ENCODE measurements around the gene TPSB2.
"Not testable (repeated sequence)": the region's sequence is repeated elsewhere in the genome, so short reads cannot be mapped to it uniquely, and the experiment has no call there.

TPSB2 gene

DNA sequence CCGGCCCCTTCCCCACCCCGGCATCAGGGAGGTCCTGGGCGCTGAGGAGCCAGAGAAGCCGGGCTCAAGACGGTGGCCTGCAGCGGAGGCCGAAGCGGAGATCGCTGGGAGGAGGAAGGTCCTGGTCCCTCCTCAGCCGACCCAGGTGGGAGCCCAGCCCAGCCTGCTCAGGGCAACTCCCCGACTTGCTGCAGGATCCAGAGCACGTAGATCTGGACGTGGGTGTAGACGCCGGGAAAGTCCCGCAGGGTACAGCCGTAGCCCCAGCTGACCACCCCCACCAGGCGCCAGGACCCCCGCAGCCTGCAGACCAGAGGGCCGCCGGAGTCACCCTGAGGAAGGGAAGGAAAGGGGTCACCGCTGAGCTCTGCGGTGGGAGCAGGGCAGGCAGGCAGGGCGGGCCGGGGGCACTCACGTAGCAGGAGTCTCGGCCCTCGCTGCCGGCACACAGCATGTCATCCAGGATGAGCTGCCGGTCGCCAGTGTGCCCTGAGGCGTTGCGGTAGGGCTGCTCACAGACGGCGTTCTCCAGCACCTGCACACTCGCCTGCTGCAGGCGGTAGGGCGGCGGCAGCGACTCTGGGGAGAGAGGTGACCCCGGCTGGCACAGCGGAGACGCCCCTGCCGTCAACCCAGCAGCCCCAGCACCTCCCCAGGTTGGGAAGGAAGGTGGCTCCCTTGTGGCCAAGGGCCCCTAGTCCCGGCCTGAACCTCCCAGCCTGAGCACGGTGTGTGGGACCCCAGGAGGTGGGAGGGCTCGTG, 31.3 kb upstream of the TPSB2 start:
- peak in 1 of 2 experiments; percentile 12 for DNase-seq

DNA sequence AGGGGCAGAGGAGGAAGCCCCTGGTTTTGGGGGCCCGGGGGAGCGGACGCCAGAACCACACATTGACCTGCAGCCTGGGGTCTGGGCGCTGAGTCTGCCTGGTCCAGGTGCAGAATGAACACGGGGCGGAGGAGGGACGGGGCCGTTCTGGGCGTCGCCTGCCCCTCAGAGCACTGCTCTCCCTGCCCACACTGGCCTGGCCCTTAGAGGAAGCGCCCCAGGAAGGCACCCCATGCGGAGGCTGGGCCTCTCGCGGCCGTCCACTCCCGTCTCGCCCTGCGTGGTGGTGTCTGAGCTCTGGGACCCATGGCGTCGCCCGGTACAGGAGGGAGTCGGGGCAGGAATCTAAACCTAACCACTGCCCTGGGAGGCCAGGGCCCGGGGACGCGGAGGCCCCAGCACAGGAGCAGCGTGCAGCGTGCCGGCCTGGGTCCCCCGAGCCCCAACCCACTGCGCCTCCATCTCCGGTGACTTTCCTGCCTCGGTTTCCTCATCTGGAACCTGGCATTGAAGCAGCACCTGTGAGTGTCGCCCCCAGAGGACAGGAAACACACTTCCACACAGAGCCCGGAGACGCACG, 30.2 kb upstream of the TPSB2 start:
- no peak for DNase-seq

GRCh38 chr16:1259760-1260068, 29.7 kb upstream of the TPSB2 start:
- no peak for DNase-seq

- no peak for DNase-seq
Measured at GRCh38 chr16:1258906-1259759, 29.1 kb upstream of the TPSB2 start.

GRCh38 chr16:1258225-1258600, 28.2 kb upstream of the TPSB2 start:
- no peak for DNase-seq

DNA sequence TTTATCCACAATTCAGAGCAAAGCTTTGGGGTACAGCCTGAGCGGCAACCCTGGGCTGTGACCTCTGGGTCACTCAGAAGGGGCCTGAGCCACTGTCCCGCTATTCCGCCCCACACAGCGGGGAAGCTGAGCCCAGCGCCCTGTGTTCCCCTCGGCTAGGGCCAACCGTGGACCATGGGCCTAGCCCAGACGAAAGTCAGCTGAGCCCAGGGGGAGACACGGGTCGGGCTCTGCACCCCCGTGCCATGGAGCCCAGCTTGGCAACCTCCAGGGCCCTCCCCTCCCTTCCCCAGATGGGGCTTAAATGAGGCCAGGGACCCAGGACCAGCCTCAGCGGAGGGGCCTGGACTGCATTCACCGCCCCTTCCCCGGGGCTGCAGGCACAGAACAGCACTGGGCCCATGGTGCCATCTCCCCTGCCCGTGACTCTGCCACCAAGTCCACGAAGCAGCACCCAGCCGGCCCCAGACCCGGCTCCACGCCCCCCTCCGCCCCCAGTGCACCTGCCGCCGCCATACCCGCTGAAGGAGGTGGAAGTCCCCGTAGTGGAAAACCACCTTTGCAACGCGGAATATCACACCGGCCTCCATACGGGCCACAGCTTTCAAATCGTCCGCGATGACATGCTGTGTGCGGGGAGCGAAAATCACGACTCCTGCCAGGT, 27.7 kb upstream of the TPSB2 start:
- no peak for DNase-seq

DNA sequence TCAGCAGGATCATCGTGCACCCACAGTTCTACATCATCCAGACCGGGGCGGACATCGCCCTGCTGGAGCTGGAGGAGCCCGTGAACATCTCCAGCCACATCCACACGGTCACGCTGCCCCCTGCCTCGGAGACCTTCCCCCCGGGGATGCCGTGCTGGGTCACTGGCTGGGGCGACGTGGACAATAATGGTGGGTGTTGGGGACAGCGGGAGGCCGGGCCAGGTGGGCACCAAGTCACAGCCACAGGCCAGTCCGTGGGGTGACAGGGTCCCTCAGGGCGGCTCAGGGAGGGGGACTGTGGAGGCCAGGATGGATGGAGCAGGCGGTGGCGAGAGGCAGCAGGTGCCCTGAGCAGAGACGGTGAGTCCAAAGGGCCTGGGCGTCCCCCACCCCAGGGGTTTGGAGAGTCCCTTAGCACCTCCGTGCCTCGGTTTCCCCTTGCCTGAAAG, 26.9 kb upstream of the TPSB2 start:
- no peak for DNase-seq

DNA sequence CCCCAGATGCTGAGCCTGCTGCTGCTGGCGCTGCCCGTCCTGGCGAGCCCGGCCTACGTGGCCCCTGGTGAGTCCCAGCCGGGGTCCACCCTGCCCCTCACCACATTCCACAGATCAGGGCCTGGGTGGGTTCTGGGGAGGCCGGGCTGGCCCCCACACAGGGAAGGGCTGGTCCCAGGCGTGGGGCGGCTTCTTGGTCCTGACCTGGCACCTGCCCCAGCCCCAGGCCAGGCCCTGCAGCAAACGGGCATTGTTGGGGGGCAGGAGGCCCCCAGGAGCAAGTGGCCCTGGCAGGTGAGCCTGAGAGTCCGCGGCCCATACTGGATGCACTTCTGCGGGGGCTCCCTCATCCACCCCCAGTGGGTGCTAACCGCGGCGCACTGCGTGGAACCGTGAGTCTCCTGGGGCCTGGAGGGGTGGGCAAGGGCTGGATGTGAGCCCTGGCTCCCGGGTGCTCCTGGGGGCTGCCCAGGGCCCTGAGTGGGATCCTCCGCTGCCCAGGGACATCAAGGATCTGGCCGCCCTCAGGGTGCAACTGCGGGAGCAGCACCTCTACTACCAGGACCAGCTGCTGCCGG, 26.4 kb upstream of the TPSB2 start:
- not testable (repeated sequence) for DNase-seq

DNA sequence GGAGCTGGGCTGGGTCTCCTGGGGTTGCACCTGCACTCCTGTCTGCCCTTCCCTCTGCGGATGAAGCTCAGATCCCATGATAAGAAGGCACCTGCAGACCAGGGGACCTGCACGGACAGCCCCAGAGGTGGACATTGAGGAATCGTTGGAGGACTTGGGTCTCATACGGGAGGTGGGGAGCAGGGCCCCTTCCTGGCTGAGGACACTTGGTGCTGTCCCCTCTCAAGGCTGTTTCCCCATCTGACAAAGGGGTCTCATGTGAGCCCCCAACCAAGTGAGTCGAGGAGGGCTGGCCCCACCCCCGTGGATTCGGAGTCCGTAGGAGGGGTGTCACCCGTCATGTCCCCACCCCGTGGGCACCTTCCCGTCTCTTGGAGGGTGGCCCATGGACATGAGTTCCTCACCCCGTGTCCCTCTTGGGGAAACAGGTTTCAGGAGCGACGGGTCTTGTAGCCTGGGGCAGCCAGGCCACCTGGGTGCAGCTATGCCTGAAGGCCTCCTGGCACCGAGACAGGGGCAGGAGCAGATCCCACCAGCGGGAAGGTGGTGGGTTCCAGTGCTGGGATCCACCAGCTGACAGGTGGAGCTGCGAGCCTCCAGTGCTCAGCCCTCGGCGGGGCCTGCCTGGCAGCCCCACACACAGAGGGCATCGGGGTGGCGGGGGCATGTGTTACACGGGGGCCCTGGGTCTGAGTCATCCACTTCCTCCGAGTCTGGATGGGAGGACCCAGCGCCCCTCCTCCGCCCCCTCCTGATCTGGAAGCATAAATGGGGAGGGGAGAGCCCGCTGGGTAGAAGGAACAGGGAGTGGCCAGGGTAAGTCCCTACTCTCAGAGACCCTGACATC, 25.5 kb upstream of the TPSB2 start, which contains the start of gene TPSD1:
TPSD1 (plus strand) TSS at position 794 of the 847 bp plus-strand sequence. CDS start 212 bp downstream, outside the sequence.
- DNase-seq, result not testable (repeated sequence)

GRCh38 chr16:1254821-1255220, 24.8 kb upstream of the TPSB2 start:
- DNase-seq, result not testable (repeated sequence)

- not testable (repeated sequence) for DNase-seq
Measured at GRCh38 chr16:1253701-1254364, 23.8 kb upstream of the TPSB2 start.

DNA sequence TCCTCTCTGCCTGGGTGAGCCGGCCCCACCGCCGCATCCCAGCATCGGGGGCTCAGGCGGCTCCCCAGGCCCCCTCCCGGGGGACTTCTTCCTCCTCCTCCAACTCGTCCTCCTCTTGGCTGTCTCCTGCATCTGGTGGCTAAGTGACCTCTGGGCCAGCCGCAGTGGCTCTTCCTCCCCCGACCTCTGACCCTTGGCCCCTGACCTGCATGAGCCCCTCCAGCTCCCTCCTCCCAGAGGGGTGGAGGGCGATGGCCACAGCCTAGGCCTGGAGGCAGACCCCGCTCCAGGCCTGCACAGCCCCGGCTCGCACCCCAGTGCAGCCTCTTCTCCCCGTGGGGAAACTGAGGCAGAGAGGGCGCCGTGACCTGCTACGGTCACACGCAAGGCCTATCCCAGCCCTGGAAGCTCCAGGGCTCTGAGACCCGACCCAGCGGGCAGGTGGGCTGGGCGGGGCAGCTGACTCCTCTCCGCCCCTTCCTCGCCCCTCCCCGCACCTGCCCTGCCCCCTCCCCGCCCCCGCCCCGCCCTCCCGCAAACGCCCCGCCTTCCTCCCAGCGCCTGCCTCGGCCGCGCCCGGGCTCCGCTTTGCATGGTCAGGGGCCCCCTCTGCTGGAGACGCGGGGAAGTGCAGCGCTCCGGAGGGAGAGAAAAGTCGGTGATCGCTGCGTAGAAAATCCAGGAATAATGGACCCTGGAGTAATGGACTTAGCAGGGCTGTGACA, 19.2 kb upstream of the TPSB2 start:
- DNase-seq, result not testable (repeated sequence)

DNA sequence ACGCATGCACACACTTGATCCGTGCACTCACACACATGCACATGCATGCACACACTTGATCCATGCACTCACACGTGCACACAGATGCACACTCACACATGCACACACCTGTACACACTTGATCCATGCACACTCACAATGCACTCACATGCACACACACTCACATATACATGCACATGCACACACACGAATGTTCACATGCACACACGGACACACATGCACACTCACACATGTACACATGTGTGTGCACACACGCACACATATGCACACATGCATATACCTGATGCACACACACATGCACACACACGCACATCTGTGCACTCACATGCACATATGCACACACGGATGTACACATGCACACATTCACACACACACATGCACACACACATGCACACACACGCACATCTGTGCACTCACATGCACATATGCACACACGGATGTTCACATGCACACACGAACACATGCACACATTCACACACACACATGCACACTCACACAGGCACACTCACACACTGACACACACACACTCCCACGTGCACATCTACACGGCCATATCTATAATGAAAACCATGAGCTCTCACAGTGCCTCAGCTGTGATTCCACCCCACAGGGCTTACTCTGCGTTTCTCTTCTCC, 18.0 kb upstream of the TPSB2 start:
- not testable (repeated sequence) for DNase-seq

DNA sequence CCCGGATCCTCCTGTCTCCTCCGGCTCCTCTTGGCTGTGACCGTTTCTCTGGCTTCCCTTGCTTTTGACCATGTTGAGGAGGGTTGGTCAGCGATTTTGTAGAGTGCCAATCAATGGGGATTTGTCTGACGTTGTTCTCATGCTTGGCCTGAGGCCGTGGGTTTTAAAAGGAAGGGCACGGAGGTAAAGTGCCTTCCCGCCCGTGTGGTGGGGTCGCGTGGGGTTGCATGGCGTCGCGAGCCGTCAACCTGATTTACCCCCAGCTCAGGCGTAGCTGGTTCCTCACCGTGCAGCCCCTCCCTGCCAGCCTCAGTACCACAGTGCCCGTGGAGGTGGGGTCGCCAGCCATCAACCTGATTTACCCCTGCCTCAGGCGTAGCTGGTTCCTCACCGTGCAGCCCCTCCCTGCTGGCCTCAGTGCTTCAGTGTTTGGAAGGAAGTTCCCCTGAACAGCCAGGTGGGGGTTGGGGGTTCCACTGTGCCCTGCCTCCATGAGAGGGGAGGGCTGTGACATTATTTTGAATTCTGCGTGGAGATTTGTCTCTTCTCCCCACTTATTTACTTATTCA, 15.6 kb upstream of the TPSB2 start:
- DNase-seq, result no peak

GRCh38 chr16:1244881-1245280, 14.9 kb upstream of the TPSB2 start:
- no peak for DNase-seq

- not testable (repeated sequence) for DNase-seq
Measured at GRCh38 chr16:1243907-1244850, 14.2 kb upstream of the TPSB2 start.

GRCh38 chr16:1243363-1243762, 13.4 kb upstream of the TPSB2 start:
- DNase-seq, result not testable (repeated sequence)

GRCh38 chr16:1241081-1241480, 11.1 kb upstream of the TPSB2 start:
- DNase-seq, result not testable (repeated sequence)

Measured in activated CD4-positive, alpha-beta T cell treated with anti-CD3 and anti-CD28 coated beads, Interleukin-2, amount 50 U/mL, for 48 hours (primary cell).